Ovary (tissue), 9 donors: ENCODE results near the gene GNE. TPM values are rescaled to one million over a fixed set of nuclear protein-coding genes. Genes with fewer than 3 reads are reported as not detected.

Source experiments
- DNase-seq, 5 donors: peaks; one replicate each; pipeline ENCODE4 v3.0.0-alpha.2; 2019 to 2020
- H3K27ac ChIP-seq, 2 donors: fragments of 200-600 bp; one replicate each; pipeline versions ENCODE4 v1.5.1 to v1.8.0; 2019 to 2022
- H3K27me3 ChIP-seq: fragments of 200-600 bp; one replicate; pipeline ENCODE4 v1.8.0; 2022
- H3K36me3 ChIP-seq: fragments of 200-600 bp; sonication (generic); one replicate; pipeline ENCODE4 v1.5.1; 2019
- H3K4me1 ChIP-seq: one replicate; pipeline ENCODE4 v1.8.1; 2013; ENCODE audit warnings: mild to moderate bottlenecking, moderate library complexity; ENCODE audit not compliant: insufficient read depth
- H3K4me3 ChIP-seq: fragments of 200-600 bp; sonication (generic); one replicate; pipeline ENCODE4 v1.5.1; 2017
- H3K9me3 ChIP-seq, 2 donors: fragments of 200-600 bp in 1 of 2; sonication (generic) in 1 of 2; one replicate each; pipeline versions ENCODE4 v1.5.1 to v1.8.1; 2013 to 2019; ENCODE audit warnings: mild to moderate bottlenecking in 1 of 2, moderate library complexity in 1 of 2
- EP300 ChIP-seq: sonication (generic); formaldehyde crosslinking; IDR thresholded peaks from one replicate; pipeline ENCODE4 v1.6.1; 2017; ENCODE audit warnings: antibody characterized with exemption
- POLR2A ChIP-seq: fragments of 450-650 bp; IDR thresholded peaks from one replicate; pipeline ENCODE4 v1.6.1; 2017; ENCODE audit warnings: antibody characterized with exemption, mild to moderate bottlenecking, moderate library complexity
- WGBS, 3 donors: extraction: QIAGEN DNeasy Blood & Tissue Kit in 1 of 3; methylation state at CpG; one replicate each; pipeline versions ENCODE4 v1.1.5 to v1.1.7; 2013 to 2017; 5-methylcytosine and 5-hydroxymethylcytosine counted together
- intact Hi-C, 4 donors: fragments of 100-400 bp; cut with DNase I; formaldehyde crosslinking; loops; one replicate each; pipeline versions ENCODE4 v1.11.0 to v1.15.1; 2022 to 2023
- polyA plus RNA-seq, 2 donors: library from polyadenylated mRNA; stranded (reverse); fragments of 200-250 nt in 1 of 2; fragments of 350-450 nt in 1 of 2; fragmentation: Illumina TruSeq in 1 of 2; extraction: RNeasy Lipid Tissue Mini Kit (QIAGEN cat#74804) in 1 of 2; gene quantifications; one replicate each; pipeline ENCODE4 v1.2.3, GENCODE V29; 2013 to 2014
- total RNA-seq, 7 donors: library from RNA; depleted of rRNA in 2 of 7; stranded (reverse); fragments of >200 nt in 2 of 7; fragmentation: NEBNext Ultra II Directional in 3 of 7; extraction: Animal tissue kit (Norgen Biotek cat#: 25700) in 3 of 7; gene quantifications; one replicate each; pipeline versions ENCODE4 v1.1.0 to v1.2.4, GENCODE V29; 2016 to 2023
- TF ChIP-seq, protein P1 (sequence below), 3 donors: fragments of 450-650 bp in 2 of 3; fragments of 200-600 bp in 1 of 3; IDR thresholded peaks; one replicate each; pipeline versions ENCODE4 v1.5.1 to v1.8.0; 2016 to 2022; ENCODE audit warnings: antibody characterized with exemption in 3 of 3, mild to moderate bottlenecking in 1 of 3
- donor health status: DM: no; HTN: no; CAD: no; lungs with moderate emphysema.
- donor health status: DM: no; HTN: no; CAD: no.
- donor health status: Bipolar disorder and iron deficiency.
- donor health status: DM: yes; HTN: yes; CAD: no.
- donor health status: DM: no; HTN: no; CAD: no.
- donor health status: DM: yes; HTN: yes; CAD: no.

Gene GNE
- total and polyA plus RNA-seq, 9 donors, result 13.0 to 34.1 (median 22.9) TPM

DNA sequence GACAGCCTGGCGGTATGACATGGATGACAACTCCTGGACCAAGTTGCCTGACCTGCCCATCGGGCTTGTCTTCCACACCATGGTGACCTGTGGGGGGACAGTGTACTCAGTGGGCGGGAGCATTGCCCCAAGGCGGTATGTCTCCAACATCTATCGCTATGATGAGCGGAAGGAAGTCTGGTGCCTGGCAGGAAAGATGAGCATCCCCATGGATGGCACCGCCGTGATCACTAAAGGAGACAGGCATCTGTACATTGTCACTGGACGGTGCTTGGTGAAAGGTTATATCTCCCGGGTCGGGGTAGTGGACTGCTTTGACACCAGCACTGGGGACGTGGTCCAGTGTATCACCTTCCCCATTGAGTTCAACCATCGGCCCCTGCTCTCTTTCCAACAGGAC, 87.7 kb downstream of the GNE start:
- intact Hi-C loops, result loop anchor here in 2 of 4 donors (10.0 kb wide), 3 partner anchors 46 to 216 kb away; partner anchors contain the start of gene OR2S2 (in 1 of the 2)
- WGBS, 3 donors, result 96 to 98% (median 96%) methylated on average over 13 of the region's 13 CpGs
- Histone ChIP-seq H3K9me3 (no peaks in the 10 kb centered on the region), H3K27me3 (no peaks in the 10 kb centered on the region), H3K4me3 (no peak overlapping the region), H3K36me3 (no peaks in the 10 kb centered on the region), H3K27ac (no peak overlapping the region), H3K4me1 (no peaks in the 10 kb centered on the region)
- TF ChIP-seq EP300 (no peak), POLR2A (no peak)
- TF ChIP-seq, protein P1, sequence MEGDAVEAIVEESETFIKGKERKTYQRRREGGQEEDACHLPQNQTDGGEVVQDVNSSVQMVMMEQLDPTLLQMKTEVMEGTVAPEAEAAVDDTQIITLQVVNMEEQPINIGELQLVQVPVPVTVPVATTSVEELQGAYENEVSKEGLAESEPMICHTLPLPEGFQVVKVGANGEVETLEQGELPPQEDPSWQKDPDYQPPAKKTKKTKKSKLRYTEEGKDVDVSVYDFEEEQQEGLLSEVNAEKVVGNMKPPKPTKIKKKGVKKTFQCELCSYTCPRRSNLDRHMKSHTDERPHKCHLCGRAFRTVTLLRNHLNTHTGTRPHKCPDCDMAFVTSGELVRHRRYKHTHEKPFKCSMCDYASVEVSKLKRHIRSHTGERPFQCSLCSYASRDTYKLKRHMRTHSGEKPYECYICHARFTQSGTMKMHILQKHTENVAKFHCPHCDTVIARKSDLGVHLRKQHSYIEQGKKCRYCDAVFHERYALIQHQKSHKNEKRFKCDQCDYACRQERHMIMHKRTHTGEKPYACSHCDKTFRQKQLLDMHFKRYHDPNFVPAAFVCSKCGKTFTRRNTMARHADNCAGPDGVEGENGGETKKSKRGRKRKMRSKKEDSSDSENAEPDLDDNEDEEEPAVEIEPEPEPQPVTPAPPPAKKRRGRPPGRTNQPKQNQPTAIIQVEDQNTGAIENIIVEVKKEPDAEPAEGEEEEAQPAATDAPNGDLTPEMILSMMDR (IDR thresholded peaks at IDR 0.05), result no peak
- DNase-seq, result peak in 1 of 5 donors; percentile 21

DNA sequence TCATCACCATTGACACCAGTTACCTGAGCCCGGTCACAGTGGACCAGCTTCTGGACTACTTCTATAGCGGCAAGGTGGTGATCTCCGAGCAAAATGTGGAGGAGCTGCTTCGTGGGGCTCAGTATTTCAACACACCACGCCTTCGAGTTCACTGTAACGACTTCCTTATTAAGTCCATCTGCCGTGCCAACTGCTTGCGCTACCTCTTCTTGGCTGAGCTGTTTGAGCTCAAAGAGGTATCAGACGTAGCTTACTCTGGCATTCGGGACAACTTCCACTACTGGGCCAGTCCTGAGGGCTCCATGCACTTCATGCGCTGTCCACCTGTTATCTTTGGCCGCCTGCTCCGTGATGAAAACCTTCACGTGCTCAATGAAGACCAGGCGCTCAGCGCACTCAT, 88.5 kb downstream of the GNE start:
- H3K27ac ChIP-seq, result no peak overlapping the region
- H3K4me1 ChIP-seq, result no peaks in the 10 kb centered on the region
- H3K27me3 ChIP-seq, result no peaks in the 10 kb centered on the region
- DNase-seq, result peak in 1 of 5 donors; percentile 21
- H3K9me3 ChIP-seq, result no peaks in the 10 kb centered on the region
- WGBS, 3 donors, result 94 to 95% (median 94%) methylated on average over 17 of the region's 17 CpGs
- no peak overlapping the region for H3K4me3 ChIP-seq
- intact Hi-C loops, result loop anchor here (5.0 to 10.0 kb wide), 4 partner anchors 45 to 215 kb away; partner anchors contain the start of gene OR2S2 (in 1 of the 4)
- H3K36me3 ChIP-seq, result no peaks in the 10 kb centered on the region
- TF ChIP-seq EP300 (no peak), POLR2A (no peak)
- TF ChIP-seq, protein P1 (IDR thresholded peaks at IDR 0.05), result no peak

DNA sequence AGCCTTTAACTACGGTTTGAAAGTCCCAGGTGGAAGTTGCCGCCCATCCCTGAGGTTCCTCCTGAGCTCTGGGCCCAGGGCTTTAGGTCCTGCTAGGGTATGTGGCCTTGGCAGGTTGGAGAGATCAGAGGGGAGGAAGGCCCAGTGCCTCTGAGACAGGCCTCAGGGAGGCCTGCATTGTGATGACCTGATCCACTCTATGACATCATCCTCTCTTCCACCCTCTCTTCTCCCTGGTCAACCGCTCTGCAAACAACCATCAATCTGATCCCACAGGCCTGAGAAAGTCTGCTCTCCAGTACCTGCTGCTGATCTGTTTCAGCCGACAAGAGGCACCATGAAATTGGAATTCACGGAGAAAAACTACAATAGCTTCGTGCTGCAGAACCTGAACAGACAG, 89.1 kb downstream of the GNE start, which contains the start of gene CCIN:
CCIN (plus strand) TSS at position 223 of the 400 bp plus-strand sequence; CDS start at position 338, 115 bp downstream.
- intact Hi-C loops, result loop anchor here in 2 of 4 donors (5.0 kb wide), 1 partner anchor 67 kb away; no protein-coding TSS in a partner anchor
- Histone ChIP-seq H3K27ac (no peak within 1 kb of the TSS), H3K4me1 (no peaks in the 10 kb centered on the region), H3K36me3 (no peaks in the 10 kb centered on the region), H3K9me3 (no peaks in the 10 kb centered on the region), H3K4me3 (no peak within 1 kb of the TSS), H3K27me3 (no peaks in the 10 kb centered on the region)
- DNase-seq, result peak in 1 of 5 donors; percentile 16
- WGBS, 3 donors, result 89 to 90% (median 89%) methylated on average over 6 of the region's 6 CpGs
- TF ChIP-seq POLR2A (no peak), EP300 (no peak)
- TF ChIP-seq, protein P1 (IDR thresholded peaks at IDR 0.05), result no peak

DNA sequence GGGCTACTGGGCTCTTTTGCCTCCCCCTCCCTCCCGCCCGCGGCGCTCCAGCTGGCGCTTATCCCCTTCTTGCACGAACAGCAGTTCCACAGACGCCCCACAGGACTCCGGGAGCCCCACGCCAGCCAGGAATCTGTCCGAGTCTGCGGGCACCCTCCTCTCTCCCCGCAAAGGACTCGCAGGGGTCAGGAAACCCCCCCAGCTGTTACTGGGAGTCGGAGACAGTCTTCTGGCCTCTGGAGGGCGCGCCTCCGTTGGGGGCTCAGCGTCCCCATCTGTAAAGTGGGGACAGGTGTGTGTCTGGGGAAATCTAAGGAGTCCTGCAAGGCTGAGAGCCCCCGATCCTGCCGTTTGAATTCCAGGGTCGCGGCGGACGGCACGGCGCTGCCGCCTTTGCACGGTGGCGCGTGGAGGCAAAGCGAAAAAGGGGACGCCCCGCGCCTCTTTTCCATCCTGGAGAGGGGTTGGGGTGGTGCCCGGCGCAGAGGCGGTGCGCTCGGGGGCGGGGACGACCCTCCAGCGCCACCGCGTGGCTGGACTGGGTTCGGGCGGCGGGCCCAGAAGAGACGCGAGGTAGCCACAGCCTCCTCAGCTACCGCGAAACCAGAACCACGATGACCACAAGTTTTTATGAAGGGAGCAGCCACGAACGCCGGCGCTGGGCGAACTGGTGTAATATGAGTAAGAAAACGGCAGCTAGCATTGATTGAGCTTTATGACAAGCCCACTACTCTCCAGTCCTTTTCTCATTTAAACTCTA, 91.9 kb downstream of the GNE start:
- Histone ChIP-seq H3K4me3 (peak overlapping the region; percentile 45), H3K36me3 (no peaks in the 10 kb centered on the region), H3K27ac (peak overlapping the region in 1 of 2 donors; percentile 39), H3K27me3 (no peaks in the 10 kb centered on the region), H3K9me3 (no peaks in the 10 kb centered on the region), H3K4me1 (peaks cover 5% of the 10 kb centered on the region)
- TF ChIP-seq EP300, result no peak
- TF ChIP-seq, protein P1 (IDR thresholded peaks at IDR 0.05), result peak; percentile 93 to 94 (median 94)
- WGBS, 3 donors, result 1 to 2% (median 1%) methylated on average over 52 to 58 of the region's 58 CpGs
- intact Hi-C loops, result loop anchor here in 3 of 4 donors (2.0 to 5.0 kb wide), 2 partner anchors 64 to 66 kb away; no protein-coding TSS in a partner anchor
- peak; percentile 78 to 93 (median 84) for DNase-seq
